T follicular helper cell (primary cell): ENCODE measurements around the gene ZNF197.
"Not testable (repeated sequence)": the region's sequence is repeated elsewhere in the genome, so short reads cannot be mapped to it uniquely, and the experiment has no call there.

Source experiments
- DNase-seq: peaks from one replicate; pipeline ENCODE4 v3.0.0-alpha.2; 2020; ENCODE audit warnings: low read depth
- total RNA-seq, 2 experiments: gene quantifications; one replicate each; lab custom pipeline; 2026; lab: John Stamatoyannopoulos, UW

ZNF197 gene
- 25.3 to 41.2 reads per million in 2 experiments for total RNA-seq

DNA sequence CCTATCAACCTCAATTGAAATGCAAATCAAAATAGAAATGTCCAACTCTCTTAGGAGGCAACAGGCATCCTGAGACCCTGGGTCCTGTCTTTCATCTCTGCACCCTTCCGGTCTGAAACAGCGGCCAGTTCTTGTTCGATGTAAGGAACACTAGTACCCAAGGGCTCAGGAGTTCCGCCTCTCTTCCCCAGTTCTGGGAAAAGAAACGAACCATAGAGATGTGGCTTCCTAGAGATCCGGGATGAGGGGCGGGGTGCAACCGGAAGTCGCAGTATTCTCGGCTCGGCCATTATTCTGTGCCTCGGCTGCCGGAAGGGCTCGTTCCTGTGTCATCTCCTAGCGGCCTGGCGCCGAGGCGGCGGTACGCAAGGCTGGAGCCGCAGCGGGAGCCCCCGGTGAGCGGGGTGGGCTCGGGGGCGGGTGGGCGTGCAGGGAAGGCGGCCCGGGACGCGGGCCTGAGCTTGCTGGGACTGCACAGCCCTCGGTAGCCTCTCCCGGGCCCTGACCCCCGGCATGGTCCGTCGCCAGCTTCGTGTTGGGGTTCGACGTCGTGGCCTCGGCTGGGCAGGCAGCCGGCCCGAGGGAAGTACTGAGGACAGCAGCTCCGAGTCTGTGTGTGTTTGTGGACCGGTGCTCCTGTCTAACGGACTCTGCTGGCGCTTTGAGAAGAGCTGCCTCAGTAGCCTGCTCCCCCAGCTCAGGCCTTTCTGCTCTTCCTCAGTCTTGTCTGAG is at the start of gene ZNF197:
Gene ZNF197, plus strand, starts transcription at position 288 of the 732 bp plus-strand sequence. CDS start 4,119 bp downstream, outside the sequence.
- DNase-seq: no peak

GRCh38 chr3:44576613-44577012 is 48.2 kb upstream of the ZNF197 start:
- no peak for DNase-seq

- DNase-seq: not testable (repeated sequence)
These were observed 47.4 kb upstream of the ZNF197 start for GRCh38 chr3:44577354-44577952.

GRCh38 chr3:44578316-44578715 is 46.5 kb upstream of the ZNF197 start:
- not testable (repeated sequence) for DNase-seq

- not testable (repeated sequence) for DNase-seq
These were observed 45.8 kb upstream of the ZNF197 start for GRCh38 chr3:44578924-44579515.

DNA sequence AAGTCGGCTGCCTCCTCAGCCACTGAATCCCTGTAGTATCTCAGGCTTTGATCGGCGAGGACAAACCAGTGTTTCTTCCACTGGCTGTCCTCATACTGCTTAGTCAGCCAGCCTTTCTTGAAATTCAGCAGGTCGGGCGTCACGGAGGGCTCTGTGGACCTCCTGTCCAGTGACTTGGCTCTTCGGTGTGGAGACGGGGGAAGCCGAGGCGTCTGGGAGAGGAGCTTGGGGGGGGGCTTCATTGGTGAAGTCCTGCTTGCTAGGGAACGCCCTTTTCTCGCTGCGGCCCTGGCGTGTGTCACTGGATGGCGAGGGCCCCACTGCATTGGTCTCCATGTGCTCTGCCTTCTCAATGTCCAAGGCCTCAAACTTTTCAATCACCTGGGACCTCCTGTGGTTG is 45.1 kb upstream of the ZNF197 start:
- not testable (repeated sequence) for DNase-seq

- not testable (repeated sequence) for DNase-seq
These were observed 43.9 kb upstream of the ZNF197 start for GRCh38 chr3:44580971-44581370.

DNA sequence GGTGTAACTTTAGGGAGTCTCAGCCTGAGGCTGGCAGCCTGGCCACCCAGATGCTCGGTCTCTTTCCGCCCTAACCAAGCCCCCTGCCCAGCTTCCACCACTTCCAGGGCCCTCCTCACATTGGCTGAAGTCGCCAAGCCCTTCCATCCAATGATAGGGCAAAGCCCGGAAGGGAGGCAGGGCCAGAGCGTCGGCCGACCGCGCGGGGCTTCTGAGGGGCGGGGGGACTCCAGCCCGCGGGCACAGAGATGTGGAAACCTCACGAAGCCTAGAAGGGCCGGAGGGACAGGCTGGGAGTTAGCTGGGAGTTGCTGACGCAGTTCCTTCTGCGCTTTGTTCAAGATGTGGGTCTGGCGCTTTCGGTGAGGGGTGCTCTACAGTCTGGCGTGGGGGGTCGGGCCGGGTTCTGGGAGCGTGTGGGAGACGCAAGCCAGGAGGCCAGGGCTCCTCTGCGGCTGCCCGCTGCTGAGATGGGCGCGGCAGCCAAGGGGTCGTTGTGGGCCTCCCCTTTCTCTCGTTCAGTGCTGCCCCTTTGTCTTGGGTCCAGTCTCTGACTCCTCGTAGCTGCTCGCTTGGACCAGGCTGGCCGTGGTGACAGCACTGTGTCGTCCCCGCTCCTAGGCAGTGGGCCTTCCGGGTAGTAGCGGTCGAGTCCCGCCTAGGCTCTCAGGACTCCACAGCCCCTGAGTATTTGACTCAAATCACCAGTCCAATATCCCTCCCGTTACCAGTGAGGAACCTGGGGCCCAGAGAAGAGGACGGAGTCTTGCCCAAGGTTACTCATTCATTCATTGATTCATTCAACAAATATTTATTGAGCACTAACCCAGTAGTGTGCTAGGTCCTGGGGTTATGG is 40.0 kb upstream of the ZNF197 start, which contains the start of gene ZNF660:
Gene ZNF660, plus strand, starts transcription at position 319 of the 856 bp plus-strand sequence. CDS start 9,230 bp downstream, outside the sequence.
- DNase-seq: no peak

GRCh38 chr3:44596621-44597020 is 28.2 kb upstream of the ZNF197 start:
- DNase-seq: no peak

GRCh38 chr3:44601749-44602148 is 23.1 kb upstream of the ZNF197 start:
- no peak for DNase-seq

DNA sequence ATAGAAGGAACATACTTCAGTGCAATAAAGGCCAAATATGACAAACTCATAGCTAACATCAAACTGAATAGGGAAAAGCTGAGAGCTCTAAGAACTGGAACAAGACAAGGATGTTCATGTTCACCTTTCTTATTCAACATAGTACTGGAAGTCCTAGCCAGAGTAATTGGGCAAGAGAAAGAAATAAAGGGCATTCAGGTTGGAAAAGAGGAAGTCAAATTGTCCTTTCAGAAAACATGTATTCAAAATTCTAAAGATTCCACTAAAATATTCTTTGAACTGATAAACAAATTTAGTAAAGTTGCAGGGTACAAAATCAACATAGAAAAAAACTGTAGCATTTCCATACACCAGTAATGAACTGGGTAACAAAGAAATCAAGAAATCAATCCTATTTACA is 12.2 kb upstream of the ZNF197 start:
- DNase-seq: no peak

DNA sequence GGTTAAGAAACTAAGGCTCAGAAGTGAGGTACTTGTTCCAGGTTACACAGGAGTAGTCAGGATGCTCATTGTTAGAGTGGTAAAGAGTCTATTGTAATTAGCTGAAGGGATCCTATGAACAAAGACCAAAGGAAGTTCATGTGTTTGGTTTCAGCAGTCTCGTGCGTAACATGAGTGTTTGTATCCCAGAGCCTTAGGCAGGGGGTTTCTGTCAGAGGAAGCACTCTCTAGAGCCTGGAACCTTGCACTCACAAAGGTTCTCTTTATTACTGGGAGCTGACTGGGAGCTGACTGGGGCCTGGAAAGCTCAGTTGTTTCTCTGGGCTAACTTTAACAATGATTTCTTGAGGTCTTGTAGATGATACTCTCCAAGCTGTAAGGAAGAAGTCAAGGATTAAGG is 3.9 kb downstream of the ZNF197 start:
- DNase-seq: no peak

GRCh38 chr3:44632193-44632592 is 7.4 kb downstream of the ZNF197 start:
- no peak for DNase-seq

GRCh38 chr3:44642337-44642736 is 17.5 kb downstream of the ZNF197 start:
- DNase-seq: no peak

DNA sequence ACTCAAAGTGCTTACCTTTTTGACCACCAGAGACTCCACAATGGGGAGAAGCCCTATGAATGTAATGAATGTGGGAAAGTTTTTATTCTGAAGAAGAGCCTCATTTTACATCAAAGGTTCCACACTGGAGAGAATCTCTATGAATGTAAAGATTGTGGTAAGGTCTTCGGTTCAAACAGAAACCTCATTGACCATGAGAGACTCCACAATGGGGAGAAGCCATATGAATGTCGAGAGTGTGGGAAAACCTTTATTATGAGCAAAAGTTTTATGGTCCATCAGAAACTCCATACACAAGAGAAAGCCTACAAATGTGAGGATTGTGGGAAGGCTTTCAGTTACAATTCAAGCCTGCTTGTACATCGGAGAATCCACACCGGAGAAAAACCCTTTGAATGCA is 18.2 kb downstream of the ZNF197 start:
- DNase-seq: no peak

DNA sequence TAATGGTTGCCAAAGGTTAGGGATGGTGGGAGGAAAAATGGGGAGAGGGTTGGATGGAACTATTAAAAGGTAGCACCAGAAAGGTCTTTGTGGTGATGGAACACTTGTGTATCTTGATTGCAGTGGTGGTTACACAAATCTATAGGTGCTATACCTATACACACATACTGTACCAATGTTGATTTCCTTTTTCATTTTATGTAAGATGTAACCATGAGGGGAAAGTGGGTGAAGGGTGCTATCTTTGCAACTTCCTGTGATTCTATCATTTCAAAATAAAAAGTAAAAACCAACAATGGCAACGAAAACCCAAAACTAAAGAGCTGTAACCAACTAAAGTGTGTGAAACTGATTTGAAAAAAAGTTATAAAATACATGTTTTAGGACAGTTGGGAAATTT is 22.9 kb downstream of the ZNF197 start:
- no peak for DNase-seq

DNA sequence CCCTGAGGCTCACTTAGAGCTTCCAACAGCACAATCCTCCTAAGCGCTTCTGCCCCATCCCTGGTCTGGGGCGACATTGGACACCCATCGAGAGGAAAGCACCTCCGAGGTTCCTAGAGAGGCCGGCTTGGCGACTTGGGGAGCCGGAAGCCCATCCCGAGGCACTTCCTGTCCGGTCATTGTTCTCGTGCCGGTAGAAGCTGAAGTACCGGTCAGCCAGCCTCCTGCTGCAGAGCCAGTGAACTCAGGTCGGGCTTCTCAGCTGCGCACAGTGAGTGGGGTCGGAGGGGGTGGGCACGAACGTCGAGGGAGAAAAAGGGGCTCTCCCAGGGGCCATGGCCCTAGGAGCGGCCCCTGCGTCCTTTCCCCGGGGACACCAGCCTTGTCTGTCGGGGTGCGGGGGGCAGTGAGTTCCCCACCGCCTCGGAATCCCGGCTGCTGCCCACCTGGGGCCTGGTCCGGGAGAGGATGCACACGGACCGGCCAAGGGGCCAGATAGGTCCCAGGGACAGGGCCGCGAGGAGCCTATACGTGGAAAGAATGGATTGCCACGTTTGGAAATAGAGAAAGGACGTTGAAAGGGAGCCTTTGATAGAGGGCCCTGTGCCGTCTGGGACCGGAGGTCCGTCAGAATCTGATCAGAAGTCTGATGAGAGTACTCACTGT is 23.9 kb downstream of the ZNF197 start, which contains the start of gene ZNF35:
Gene ZNF35, plus strand, starts transcription at position 169 of the 666 bp plus-strand sequence. CDS start 2,336 bp downstream, outside the sequence.
- no peak for DNase-seq

GRCh38 chr3:44649709-44650108 is 24.9 kb downstream of the ZNF197 start:
- no peak for DNase-seq

- no peak for DNase-seq
These were observed 29.2 kb downstream of the ZNF197 start for GRCh38 chr3:44654039-44654438.

- no peak for DNase-seq
These were observed 34.2 kb downstream of the ZNF197 start for GRCh38 chr3:44659015-44659414.

DNA sequence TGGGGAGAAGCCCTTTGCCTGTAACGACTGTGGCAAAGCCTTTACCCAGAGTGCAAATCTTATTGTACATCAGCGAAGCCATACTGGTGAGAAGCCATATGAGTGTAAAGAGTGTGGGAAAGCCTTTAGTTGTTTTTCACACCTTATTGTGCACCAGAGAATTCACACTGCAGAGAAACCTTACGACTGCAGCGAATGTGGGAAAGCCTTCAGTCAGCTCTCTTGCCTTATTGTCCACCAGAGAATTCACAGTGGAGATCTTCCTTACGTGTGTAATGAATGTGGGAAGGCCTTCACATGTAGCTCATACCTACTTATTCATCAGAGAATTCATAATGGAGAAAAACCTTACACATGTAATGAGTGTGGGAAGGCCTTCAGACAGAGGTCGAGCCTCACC is 34.6 kb downstream of the ZNF197 start:
- DNase-seq: no peak
